MM.1S (cell line): ENCODE results near the gene ARHGAP26.

ENCODE experiments used
- DNase-seq: peaks from one replicate; pipeline ENCODE4 v3.0.0-alpha.2; 2015
- H2AFZ ChIP-seq: fragments of 300-600 bp; sonication (generic); 2 replicates; pipeline ENCODE4 v1.6.0; 2016; ENCODE audit warnings: antibody characterized with exemption, low read length
- H3F3A ChIP-seq: fragments of 300-600 bp; sonication (generic); 2 replicates; pipeline ENCODE4 v1.6.1; 2016; ENCODE audit warnings: mild to moderate bottlenecking, antibody characterized with exemption, low read length, moderate library complexity, mixed read lengths; ENCODE audit not compliant: insufficient read depth
- H3K27ac ChIP-seq: fragments of 300-600 bp; sonication (generic); 2 replicates; pipeline ENCODE4 v1.5.1; 2016; ENCODE audit warnings: mild to moderate bottlenecking, low read length
- H3K27me3 ChIP-seq: fragments of 300-600 bp; sonication (generic); replicated peaks from 2 replicates; pipeline ENCODE4 v1.6.0; 2016; ENCODE audit warnings: low read length; ENCODE audit not compliant: insufficient read depth
- H3K36me3 ChIP-seq: fragments of 300-600 bp; sonication (generic); replicated peaks from 2 replicates; pipeline ENCODE4 v1.6.1; 2016; ENCODE audit warnings: mild to moderate bottlenecking, low read length, mixed read lengths; ENCODE audit not compliant: insufficient read depth
- H3K4me1 ChIP-seq: fragments of 300-600 bp; sonication (generic); 2 replicates; pipeline ENCODE4 v1.6.1; 2016; ENCODE audit warnings: low read length, mixed read lengths
- H3K4me2 ChIP-seq: fragments of 300-600 bp; sonication (generic); 2 replicates; pipeline ENCODE4 v1.6.0; 2016; ENCODE audit warnings: low read depth, low read length
- H3K4me3 ChIP-seq: fragments of 300-600 bp; sonication (generic); 2 replicates; pipeline ENCODE4 v1.5.1; 2016; ENCODE audit warnings: low read length, mixed read lengths
- H3K79me2 ChIP-seq: fragments of 300-600 bp; sonication (generic); 2 replicates; pipeline ENCODE4 v1.6.1; 2016; ENCODE audit warnings: mixed run types, low read length, mixed read lengths
- H3K9ac ChIP-seq: fragments of 300-600 bp; sonication (generic); 2 replicates; pipeline ENCODE4 v1.6.1; 2016; ENCODE audit warnings: low read length, mixed read lengths
- H3K9me2 ChIP-seq: fragments of 300-600 bp; sonication (generic); replicated peaks from 2 replicates; pipeline ENCODE4 v1.6.1; 2016; ENCODE audit warnings: mild to moderate bottlenecking, low read length, mixed read lengths; ENCODE audit not compliant: insufficient read depth
- H3K9me3 ChIP-seq: fragments of 300-600 bp; sonication (generic); replicated peaks from 2 replicates; pipeline ENCODE4 v1.6.1; 2016; ENCODE audit warnings: mild to moderate bottlenecking, low read length, mixed read lengths; ENCODE audit not compliant: insufficient read depth
- H4K20me1 ChIP-seq: fragments of 300-600 bp; sonication (generic); 2 replicates; pipeline ENCODE4 v1.6.1; 2016; ENCODE audit warnings: mild to moderate bottlenecking, low read length, moderate library complexity, mixed read lengths; ENCODE audit not compliant: insufficient read depth
- CTCF ChIP-seq: fragments of 300-600 bp; sonication (generic); IDR thresholded peaks from 2 replicates; pipeline ENCODE4 v1.5.1; 2016; ENCODE audit warnings: antibody characterized with exemption, low read length, mixed read lengths
- EZH2 ChIP-seq: fragments of 300-600 bp; sonication (generic); optimal IDR thresholded peaks from 2 replicates; pipeline ENCODE3; 2017; ENCODE audit warnings: low read depth, mild to moderate bottlenecking, antibody characterized with exemption, low read length, mixed read lengths
- EZH2phosphoT487 ChIP-seq: fragments of 300-600 bp; sonication (generic); IDR thresholded peaks from 2 replicates; pipeline ENCODE4 v1.6.1; 2018; ENCODE audit warnings: antibody characterized with exemption, low read length

Gene ARHGAP26

GRCh38 chr5:143166090-143166489 lies 395.9 kb downstream of the ARHGAP26 start:
- Histone ChIP-seq H3F3A (peaks cover 18% of the 10 kb centered on the region), H2AFZ (no peak overlapping the region), H4K20me1 (no peaks in the 10 kb centered on the region), H3K79me2 (no peaks in the 10 kb centered on the region; the same call in 1 of the 2 replicates), H3K4me1 (peaks cover 59% of the 10 kb centered on the region), H3K4me3 (no peak overlapping the region), H3K36me3 (no peaks in the 10 kb centered on the region), H3K9me3 (no peaks in the 10 kb centered on the region), H3K4me2 (no peak overlapping the region), H3K9ac (no peak overlapping the region), H3K27me3 (no peaks in the 10 kb centered on the region), H3K9me2 (no peaks in the 10 kb centered on the region), H3K27ac (no peak overlapping the region)
- TF ChIP-seq EZH2phosphoT487 (no peak), CTCF (no peak)
- no peak for DNase-seq

GRCh38 chr5:143166661-143167420 lies 396.7 kb downstream of the ARHGAP26 start:
- TF ChIP-seq CTCF (no peak), EZH2 (no peak), EZH2phosphoT487 (no peak)
- Histone ChIP-seq H3K36me3 (no peaks in the 10 kb centered on the region), H3F3A (peaks cover 10% of the 10 kb centered on the region; the same call in 1 of the 2 replicates), H3K9me3 (no peaks in the 10 kb centered on the region), H3K4me2 (no peak overlapping the region), H3K27ac (no peak overlapping the region), H3K9me2 (no peaks in the 10 kb centered on the region), H3K9ac (no peak overlapping the region), H2AFZ (no peak overlapping the region), H3K4me1 (peaks cover 52% of the 10 kb centered on the region), H3K27me3 (no peaks in the 10 kb centered on the region), H4K20me1 (no peaks in the 10 kb centered on the region), H3K4me3 (no peak overlapping the region), H3K79me2 (no peaks in the 10 kb centered on the region; the same call in 1 of the 2 replicates)
- peak; percentile 47 for DNase-seq

- Histone ChIP-seq H3K36me3 (no peaks in the 10 kb centered on the region), H3F3A (peaks cover 10% of the 10 kb centered on the region; the same call in 1 of the 2 replicates), H3K9ac (peak overlapping the region; percentile 0; the same call in 1 of the 2 replicates), H2AFZ (no peak overlapping the region), H3K27me3 (no peaks in the 10 kb centered on the region), H3K79me2 (no peaks in the 10 kb centered on the region), H3K4me2 (0 out of 2 replicates have a peak overlapping the region, but pooled peaks have one; percentile 4), H4K20me1 (no peaks in the 10 kb centered on the region), H3K9me3 (no peaks in the 10 kb centered on the region), H3K27ac (peak overlapping the region; percentile 54; the same call in 1 of the 2 replicates), H3K9me2 (no peaks in the 10 kb centered on the region), H3K4me1 (peaks cover 44% of the 10 kb centered on the region), H3K4me3 (no peak overlapping the region)
- DNase-seq: no peak
- no peak for TF ChIP-seq EZH2phosphoT487
- TF ChIP-seq CTCF: no peak
- no peak for TF ChIP-seq EZH2
These were observed 398.1 kb downstream of the ARHGAP26 start for GRCh38 chr5:143168171-143168741.
